ENCODE measurements around the gene RPL6.

Gene RPL6

GRCh38 chr12:112431965-112432364 lies 22.6 kb upstream of the RPL6 start:
- TF ChIP-seq TAF1 (IDR thresholded peaks at IDR 0.05; ENCODE audit: borderline replicate concordance, insufficient read depth, low read length), result no peak
- no peak for TF ChIP-seq SIN3A (IDR thresholded peaks at IDR 0.05; ENCODE audit: borderline replicate concordance, insufficient read depth, low read length)
- no peak for TF ChIP-seq FOXP2 (optimal IDR thresholded peaks at IDR 0.05; ENCODE audit: borderline replicate concordance, extremely low read depth, extremely low read length, insufficient read depth)
- TF ChIP-seq POLR2AphosphoS5 (IDR thresholded peaks at IDR 0.05; ENCODE audit: low read depth, low read length), result no peak
- TF ChIP-seq REST (IDR thresholded peaks at IDR 0.05; ENCODE audit: insufficient read depth in 1 of 2, low read depth in 2 of 2, low read length in 2 of 2), result no peak

GRCh38 chr12:112430929-112431328 lies 21.5 kb upstream of the RPL6 start:
- no peak for TF ChIP-seq TAF1 (IDR thresholded peaks at IDR 0.05; ENCODE audit: borderline replicate concordance, insufficient read depth, low read length)
- no peak for TF ChIP-seq POLR2AphosphoS5 (IDR thresholded peaks at IDR 0.05; ENCODE audit: low read depth, low read length)
- no peak for TF ChIP-seq REST (IDR thresholded peaks at IDR 0.05; ENCODE audit: insufficient read depth in 1 of 2, low read depth in 2 of 2, low read length in 2 of 2)
- TF ChIP-seq SIN3A (IDR thresholded peaks at IDR 0.05; ENCODE audit: borderline replicate concordance, insufficient read depth, low read length), result no peak
- no peak for TF ChIP-seq FOXP2 (optimal IDR thresholded peaks at IDR 0.05; ENCODE audit: borderline replicate concordance, extremely low read depth, extremely low read length, insufficient read depth)

GRCh38 chr12:112427760-112428159 lies 18.4 kb upstream of the RPL6 start:
- TF ChIP-seq TAF1 (IDR thresholded peaks at IDR 0.05; ENCODE audit: borderline replicate concordance, insufficient read depth, low read length), result no peak
- no peak for TF ChIP-seq FOXP2 (optimal IDR thresholded peaks at IDR 0.05; ENCODE audit: borderline replicate concordance, extremely low read depth, extremely low read length, insufficient read depth)
- no peak for TF ChIP-seq REST (IDR thresholded peaks at IDR 0.05; ENCODE audit: insufficient read depth in 1 of 2, low read depth in 2 of 2, low read length in 2 of 2)
- TF ChIP-seq POLR2AphosphoS5 (IDR thresholded peaks at IDR 0.05; ENCODE audit: low read depth, low read length), result no peak
- TF ChIP-seq SIN3A (IDR thresholded peaks at IDR 0.05; ENCODE audit: borderline replicate concordance, insufficient read depth, low read length), result no peak

GRCh38 chr12:112425582-112426382 lies 16.4 kb upstream of the RPL6 start:
- no peak for TF ChIP-seq FOXP2 (optimal IDR thresholded peaks at IDR 0.05; ENCODE audit: borderline replicate concordance, extremely low read depth, extremely low read length, insufficient read depth)
- no peak for TF ChIP-seq REST (IDR thresholded peaks at IDR 0.05; ENCODE audit: insufficient read depth in 1 of 2, low read depth in 2 of 2, low read length in 2 of 2)
- no peak for TF ChIP-seq TAF1 (IDR thresholded peaks at IDR 0.05; ENCODE audit: borderline replicate concordance, insufficient read depth, low read length)
- TF ChIP-seq SIN3A (IDR thresholded peaks at IDR 0.05; ENCODE audit: borderline replicate concordance, insufficient read depth, low read length), result no peak
- TF ChIP-seq POLR2AphosphoS5 (IDR thresholded peaks at IDR 0.05; ENCODE audit: low read depth, low read length), result no peak

Measured in PFSK-1 (cell line).